HG03439 (cell line): Measurements from ENCODE around the gene CDH20.

ENCODE experiments used
- ATAC-seq: cut with Tn5 transposase; IDR thresholded peaks from one replicate; pipeline ENCODE4 v1.9.1; 2021; ENCODE audit warnings: mild to moderate bottlenecking, moderate library complexity; ENCODE audit not compliant: unreplicated experiment

The CDH20 gene

DNA sequence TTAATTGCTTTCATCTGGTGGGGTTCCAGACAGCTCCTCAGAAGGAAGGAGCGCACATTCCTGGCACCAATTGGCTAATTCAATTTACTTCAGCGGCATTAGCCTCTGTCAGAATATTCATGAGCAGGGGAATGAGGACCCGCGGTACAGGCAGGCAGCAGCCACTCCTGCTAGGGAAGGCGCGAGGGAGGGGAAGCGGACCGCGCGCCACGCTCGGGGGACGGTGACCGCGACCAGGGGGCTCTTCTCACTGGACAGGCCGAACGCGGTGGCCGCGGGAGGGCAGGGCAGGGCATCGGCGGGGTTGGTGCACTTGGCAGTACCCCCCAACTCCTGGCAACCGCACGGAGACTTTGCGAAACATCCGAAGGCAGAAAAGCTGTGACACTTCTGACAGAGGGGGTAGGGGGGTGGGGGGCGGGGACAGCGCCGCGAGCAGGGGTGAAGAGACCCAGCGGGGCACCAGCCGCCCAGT, at the start of gene CDH20:
TSS of gene CDH20 (plus strand) at position 160 of the 475 bp plus-strand sequence.
- no peak for ATAC-seq

GRCh38 chr18:61284039-61284438, 49.2 kb upstream of the CDH20 start:
- no peak for ATAC-seq

- no peak for ATAC-seq
Observed at GRCh38 chr18:61285777-61286176, 47.5 kb upstream of the CDH20 start.

- no peak for ATAC-seq
Observed at GRCh38 chr18:61286867-61287266, 46.4 kb upstream of the CDH20 start.

GRCh38 chr18:61290616-61291015, 42.6 kb upstream of the CDH20 start:
- no peak for ATAC-seq

DNA sequence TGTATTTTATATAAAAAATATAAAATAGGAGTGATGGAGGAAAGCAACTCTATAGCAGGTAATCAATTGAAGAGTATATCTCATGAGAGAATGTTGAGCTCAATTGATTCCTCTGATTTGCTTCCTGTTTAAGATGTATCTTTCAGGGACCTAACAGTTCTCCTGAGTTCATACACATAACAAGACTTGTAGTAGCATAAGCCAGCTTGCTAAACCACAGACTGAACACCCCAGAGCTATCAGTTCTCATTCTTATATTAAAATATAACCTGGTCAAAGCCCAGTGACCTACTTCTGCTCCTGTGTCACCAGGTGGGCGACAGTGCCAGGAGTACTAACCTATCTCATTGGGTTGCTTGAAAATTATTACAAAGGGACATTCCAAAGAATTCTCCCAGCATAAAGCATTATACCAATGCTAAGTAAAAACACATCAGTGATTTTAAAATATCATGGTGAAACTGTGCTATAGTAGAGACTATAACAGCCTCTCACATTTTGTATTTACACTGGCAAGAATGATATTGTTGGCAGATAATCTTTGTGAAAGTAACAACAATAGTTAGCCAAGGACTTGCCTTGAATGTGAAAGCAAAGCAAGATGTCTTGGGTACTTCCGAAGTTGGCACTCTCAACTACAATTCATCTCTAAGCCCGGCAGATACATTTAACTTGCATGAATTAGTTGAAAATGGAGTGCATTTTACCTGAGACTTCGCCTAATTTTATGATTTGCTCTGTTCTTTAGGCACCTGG, 40.8 kb upstream of the CDH20 start:
- ATAC-seq = no peak

DNA sequence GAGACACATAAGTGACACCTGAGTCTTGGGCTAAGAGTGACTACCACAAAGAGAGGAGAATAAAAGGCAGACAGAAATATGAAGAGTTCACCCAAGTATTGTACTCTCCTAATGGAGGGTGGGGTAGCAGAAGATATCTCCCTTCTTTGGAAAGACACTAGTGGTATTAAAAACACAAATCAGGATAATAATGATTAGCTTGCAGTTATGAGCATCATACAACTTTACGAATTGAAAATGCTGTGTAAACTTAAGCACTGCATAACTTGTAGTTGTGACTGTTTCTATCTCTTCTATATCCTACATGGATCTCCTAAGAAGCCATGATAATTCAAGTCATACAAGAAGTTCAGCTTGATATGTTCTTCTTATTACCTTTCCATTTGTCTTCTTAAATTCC, 38.1 kb upstream of the CDH20 start:
- no peak for ATAC-seq

DNA sequence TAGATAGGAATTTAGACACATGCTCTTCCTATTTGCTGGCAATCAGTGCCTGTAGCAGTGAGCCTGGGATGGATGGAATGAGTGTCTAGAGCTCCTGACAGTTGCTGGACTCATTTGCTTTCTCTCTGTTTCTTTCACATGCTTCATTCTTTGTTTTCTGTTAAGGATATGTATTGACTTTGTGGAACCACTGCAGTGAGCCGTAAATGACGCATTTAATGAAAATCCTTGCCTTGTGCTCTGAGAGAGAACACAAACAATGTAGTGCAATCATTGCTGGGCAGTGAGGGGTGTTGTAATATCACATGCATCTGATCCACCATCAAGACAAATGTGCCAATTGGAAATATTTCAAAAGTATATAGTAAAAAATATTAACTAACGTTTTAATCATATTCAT, 25.2 kb upstream of the CDH20 start:
- no peak for ATAC-seq

DNA sequence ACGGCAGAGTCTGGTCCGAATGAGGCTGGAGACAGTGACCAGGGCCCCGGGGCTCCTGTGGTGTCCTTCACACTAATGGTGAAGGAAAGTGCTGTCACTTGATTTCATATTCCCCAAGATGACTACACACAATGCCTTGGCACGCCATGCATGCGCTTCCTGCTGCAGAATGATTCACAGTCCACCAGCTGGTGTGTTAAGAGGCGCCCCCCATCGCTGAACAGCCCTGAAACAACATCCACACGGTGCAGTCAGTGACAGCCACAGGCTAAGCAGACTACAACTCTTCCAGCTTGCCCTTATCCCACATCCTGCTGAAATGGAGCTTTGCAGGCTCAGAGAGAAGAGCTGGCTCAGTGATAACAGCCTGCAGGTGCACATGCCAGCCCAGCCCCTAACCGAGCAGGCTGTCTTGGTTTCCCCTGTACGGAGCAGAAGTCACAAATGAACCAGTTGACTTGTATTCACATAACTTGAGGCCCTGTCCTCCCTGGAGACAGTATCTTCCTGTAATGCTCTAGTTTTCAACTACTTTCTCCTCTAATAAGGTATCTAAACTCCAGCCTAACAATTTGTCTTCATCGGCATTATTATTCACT, 24.3 kb upstream of the CDH20 start:
- no peak for ATAC-seq

DNA sequence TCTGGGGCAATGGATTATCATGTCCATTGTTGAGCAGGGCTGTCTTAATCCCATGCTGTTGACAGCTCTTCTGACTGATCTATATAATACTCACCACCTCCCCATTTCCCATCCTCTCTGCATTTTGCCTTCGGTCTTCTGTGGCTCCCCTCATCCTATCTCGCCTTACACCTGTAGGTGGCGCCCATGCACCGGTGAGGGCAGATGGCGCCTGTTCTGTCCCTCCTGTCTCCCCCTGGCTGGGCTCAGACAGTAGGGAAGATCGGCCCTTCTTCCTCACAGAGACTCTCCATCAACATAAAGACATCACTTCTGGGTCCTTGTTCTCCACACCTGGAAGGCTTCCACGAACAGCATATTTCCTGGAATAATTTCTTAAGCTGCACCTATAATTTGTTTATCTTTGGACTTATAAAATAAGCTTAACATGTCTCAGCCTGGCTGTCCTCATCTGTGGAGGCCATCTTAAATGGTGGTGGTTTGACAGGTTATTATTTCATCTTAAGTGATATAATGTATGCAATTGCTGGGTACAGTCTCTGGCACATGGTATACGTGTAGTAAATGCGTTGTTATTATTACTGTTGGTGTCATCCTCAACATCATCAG, 10.9 kb upstream of the CDH20 start:
- ATAC-seq = peak; percentile 90

DNA sequence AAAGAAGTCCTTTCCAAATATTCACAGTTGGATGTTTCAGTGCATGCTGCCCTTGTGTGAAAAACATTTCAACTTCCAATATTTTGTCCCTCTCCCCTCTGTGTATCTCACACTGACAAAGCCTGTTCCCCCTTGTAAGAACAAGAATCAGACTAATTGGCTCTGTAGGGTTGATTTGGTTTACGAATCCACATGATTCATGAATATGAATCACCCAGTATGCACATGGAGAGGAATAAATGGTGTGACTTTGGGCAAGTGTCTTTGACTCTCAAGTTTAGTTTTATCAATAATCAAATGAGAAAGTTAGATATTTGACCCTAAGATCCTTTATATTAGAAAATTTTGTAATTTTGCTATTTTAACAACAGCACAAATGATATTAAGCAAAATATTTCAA, 9.3 kb upstream of the CDH20 start:
- no peak for ATAC-seq

DNA sequence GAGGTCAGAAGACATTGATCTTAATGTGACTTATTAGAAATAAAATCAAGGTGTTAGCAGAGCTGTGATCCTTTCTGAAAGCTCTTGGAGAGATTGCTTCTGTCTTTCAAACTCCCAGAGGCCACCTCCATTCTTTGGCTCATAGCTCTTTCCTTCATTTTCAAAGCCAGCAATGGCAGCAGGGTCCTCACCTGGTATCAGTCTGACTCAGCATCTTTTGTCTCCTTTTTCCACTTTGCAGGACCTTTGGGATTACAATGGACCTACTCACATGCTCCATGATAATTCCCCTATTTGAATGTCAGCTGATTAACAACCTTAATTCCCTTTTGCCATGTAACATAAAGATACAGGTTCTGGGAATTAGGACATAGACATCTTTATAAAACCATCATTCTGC, 6.8 kb upstream of the CDH20 start:
- no peak for ATAC-seq

GRCh38 chr18:61329398-61329797, 3.8 kb upstream of the CDH20 start:
- ATAC-seq = no peak

DNA sequence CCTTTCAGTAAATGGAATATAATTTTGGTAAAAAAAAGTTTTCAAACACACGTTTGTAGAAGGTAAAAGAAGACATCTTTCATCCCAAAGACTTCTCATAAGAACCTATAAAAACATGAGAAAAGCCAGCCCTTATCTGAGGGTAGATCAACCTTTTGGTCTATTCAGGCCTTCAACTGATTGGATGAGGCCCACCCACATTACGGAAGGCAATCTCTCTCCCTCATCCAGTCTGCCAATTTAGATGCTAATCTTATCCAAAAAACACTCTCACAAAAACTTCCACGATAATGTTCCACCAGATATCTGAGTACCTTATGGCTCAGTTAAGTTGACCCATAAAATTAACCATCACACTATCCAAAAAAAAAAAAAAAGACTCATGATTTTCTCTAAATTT, 2.2 kb upstream of the CDH20 start:
- no peak for ATAC-seq

DNA sequence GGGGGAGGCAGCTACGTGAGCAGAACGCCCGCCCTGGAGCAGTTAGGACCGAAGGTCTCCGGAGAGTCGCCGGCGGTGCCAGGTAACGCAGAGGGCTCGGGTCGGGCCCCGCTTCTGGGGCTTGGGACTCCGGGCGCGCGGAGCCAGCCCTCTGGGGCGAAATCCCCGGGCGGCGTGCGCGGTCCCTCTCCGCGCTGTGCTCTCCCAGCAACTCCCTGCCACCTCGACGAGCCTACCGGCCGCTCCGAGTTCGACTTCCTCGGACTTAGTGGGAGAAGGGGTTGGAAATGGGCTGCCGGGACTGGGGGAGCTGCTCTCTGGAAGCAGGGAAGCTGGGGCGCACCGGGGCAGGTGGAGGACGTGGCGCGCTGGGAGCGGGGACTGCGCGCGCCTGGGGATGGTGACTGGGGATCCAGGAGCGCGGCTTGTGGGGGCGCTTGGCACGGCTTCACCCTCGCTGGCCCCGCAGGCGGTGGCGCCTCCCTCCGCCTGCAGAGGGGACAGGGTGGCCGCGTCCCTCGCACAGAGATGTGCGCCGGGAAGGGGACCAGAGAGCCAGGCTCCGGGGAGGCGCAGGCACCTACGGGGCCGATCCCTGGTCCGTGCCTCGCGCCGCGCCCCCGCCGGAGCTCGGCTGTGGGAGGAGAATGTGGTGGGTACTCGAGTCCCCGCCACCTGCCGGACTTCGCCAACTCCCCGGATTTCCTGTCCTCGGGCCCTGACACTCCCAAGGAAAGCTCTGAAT, 688 bp downstream of the CDH20 start:
- no peak for ATAC-seq

DNA sequence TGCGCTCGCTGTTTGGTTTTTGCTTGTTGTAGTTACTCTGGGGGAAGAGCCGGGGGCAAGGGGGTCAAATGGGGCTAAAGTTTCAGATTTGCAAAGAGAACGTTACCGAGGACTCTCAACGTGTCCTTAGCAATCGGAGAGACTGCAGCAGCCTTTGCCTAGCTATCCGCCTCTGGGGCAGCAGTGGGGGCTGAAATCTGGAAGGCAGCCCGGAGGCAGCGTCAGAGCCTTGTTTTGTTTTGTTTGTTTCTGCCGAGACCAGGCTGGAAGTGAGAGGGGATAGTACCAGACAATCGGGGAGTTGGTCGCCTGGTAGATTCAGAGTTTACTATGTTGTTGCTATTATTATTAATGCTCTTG, 1.2 kb downstream of the CDH20 start:
- no peak for ATAC-seq

DNA sequence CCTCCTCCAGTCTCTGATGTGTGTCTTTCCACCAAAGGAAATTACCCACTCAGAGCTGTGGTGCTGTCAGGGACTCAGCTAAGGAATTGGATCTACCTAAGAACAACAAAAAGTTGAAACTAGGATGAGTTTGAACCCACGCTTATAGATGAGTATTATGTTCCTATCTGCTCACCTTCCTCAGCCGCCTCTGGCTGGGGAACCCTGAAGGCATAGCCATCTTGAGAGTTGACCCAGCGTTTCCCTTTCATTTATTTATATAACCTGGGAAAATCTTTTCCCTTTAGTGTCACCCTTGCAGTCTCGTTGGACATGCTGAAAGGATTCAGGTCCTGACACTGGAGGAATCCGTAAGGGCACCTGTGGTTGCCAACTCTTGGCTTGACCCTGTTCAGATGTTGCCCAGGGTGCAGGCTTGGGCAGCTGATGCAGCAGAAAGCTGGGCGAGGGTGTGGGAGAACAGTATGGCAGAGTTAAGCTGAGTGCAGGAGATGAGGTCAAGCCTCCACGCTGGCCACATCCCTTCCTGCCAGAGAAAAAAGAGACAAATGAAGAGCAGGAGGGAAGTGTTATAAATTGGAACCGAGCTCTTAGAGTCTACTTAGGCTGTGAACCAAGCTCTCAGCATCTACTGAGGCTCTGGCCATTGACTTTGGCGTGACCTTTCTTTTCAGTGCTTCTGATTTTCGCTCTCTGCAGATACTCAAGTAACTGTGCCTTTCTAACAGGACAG, 1.9 kb downstream of the CDH20 start:
- no peak for ATAC-seq

- no peak for ATAC-seq
Observed at GRCh38 chr18:61335684-61336555, 2.7 kb downstream of the CDH20 start.

GRCh38 chr18:61336766-61337165, 3.5 kb downstream of the CDH20 start:
- ATAC-seq = no peak

- no peak for ATAC-seq
Observed at GRCh38 chr18:61337527-61337926, 4.3 kb downstream of the CDH20 start.
